GM12874 (cell line): ENCODE results near the gene CYB5A.

Source experiments
- TF ChIP-seq, protein P1 (sequence below): IDR thresholded peaks from 2 replicates; pipeline ENCODE4 v1.5.1; 2011; ENCODE audit warnings: low read depth, mild to moderate bottlenecking, control low read depth, low read length, moderate library complexity; ENCODE audit not compliant: insufficient read depth

CYB5A gene

DNA sequence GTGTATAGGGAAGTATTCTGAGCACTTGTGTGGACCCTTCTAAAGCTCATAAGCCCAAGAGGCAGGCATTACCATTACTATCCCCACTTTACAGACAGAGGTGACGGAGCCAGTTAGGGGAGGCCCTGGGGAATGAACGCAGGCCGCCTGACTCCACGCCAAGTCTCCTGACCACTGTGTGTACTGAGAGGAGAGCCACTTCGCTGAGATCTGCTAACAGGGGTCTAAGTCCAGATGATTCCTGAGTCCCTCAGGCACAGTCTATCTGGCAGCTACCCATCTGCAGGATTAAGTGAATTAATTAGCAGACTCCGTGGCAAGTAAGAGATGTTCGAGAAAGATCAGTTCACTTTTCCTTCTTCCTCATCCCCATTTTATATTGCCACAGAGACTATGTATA lies 13.7 kb downstream of the CYB5A start:
- TF ChIP-seq, protein P1, sequence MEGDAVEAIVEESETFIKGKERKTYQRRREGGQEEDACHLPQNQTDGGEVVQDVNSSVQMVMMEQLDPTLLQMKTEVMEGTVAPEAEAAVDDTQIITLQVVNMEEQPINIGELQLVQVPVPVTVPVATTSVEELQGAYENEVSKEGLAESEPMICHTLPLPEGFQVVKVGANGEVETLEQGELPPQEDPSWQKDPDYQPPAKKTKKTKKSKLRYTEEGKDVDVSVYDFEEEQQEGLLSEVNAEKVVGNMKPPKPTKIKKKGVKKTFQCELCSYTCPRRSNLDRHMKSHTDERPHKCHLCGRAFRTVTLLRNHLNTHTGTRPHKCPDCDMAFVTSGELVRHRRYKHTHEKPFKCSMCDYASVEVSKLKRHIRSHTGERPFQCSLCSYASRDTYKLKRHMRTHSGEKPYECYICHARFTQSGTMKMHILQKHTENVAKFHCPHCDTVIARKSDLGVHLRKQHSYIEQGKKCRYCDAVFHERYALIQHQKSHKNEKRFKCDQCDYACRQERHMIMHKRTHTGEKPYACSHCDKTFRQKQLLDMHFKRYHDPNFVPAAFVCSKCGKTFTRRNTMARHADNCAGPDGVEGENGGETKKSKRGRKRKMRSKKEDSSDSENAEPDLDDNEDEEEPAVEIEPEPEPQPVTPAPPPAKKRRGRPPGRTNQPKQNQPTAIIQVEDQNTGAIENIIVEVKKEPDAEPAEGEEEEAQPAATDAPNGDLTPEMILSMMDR: no peak

DNA sequence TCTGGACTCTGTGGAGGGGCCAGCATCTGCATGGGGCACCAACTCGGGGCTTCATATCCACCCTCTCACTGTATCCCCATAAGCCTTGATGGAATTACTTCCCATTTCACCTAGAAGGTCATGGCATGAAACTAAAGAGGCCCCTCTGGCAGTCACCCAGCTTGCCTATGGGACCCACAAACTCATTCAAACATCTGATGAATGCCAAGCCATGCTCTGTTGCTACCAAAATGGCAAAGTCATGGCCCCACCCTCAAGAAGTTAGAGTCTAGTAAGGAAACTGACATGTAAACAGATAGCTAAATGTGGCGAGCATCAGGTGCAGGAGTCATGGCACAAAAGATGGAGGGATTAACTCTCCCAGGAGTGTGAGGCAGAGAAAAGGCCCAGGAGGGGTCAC lies 14.5 kb downstream of the CYB5A start:
- TF ChIP-seq, protein P1: no peak

DNA sequence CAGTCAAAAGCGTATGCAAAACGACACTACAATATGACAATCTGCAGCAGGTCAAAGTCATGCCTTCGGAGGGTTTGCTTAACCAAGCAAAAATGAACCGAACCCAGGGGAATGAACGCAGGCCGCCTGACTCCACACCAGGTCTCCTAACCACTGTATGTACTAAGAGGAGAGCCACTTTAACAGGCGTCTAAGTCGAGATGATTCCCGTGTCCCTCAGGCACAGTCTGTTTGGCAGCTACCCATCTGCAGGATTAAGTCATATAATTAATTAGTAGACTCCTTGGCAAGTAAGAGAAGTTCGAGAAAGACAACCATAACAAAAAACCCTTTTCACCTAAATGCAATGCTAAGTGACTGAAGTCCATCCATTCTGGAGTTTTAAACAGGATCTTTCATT lies 15.2 kb downstream of the CYB5A start:
- TF ChIP-seq, protein P1: no peak

DNA sequence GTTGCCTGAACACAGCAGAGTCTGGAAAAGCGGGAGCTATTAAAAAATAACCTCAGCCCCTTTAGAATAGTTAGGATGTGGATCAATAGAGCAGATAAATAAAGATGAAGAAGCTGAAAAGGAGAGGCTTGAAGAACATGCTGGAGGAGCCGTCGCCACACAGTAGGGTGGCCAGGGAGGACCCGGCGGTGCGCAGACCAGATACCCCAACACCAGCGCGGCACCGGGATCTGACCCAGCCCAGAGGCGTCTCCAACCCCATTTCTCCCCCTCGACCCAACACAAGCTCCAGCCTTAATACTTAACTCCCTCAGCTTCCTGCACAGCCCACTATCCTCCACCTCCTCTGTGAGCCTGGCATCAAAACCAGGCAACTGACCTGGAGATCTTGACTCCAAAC lies 16.0 kb downstream of the CYB5A start:
- TF ChIP-seq, protein P1: no peak

DNA sequence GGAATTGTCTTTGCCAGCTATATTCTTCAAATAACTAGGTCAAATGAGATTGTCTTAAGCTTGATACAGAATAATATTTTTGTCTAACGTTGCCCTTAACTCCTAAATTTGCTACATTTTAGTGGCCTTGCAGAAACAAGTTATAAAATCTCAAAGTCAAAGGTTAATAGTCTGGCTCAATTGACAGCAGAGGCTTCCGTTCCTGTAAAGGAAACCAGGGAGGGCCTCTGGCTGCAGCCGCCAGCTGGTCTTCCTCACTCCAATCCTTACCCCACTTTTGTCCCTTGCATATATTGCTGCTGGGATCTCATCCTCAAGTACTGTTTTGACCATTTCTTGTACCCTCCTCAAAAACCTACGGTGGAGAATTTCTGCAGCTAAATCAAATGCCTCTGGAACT lies 17.1 kb downstream of the CYB5A start:
- TF ChIP-seq, protein P1: no peak

DNA sequence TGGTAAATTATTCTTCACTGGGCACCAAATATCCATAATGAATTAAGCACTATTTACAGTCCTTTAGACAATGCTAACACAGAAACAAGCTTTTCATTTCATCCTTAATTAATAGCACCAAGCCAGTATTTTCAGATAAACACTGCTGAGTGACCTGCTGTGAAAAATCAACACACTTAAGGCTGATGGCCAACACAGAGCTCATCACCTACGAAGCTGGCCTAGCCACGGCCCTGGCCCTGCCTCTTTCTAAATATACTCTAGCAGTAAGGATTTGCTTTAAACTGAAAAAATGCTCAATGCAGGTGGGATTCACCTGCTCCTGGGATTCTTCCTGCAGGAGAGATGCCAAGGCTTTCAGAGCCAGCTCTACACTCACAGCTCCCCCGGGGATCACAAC lies 18.4 kb downstream of the CYB5A start:
- TF ChIP-seq, protein P1: no peak

DNA sequence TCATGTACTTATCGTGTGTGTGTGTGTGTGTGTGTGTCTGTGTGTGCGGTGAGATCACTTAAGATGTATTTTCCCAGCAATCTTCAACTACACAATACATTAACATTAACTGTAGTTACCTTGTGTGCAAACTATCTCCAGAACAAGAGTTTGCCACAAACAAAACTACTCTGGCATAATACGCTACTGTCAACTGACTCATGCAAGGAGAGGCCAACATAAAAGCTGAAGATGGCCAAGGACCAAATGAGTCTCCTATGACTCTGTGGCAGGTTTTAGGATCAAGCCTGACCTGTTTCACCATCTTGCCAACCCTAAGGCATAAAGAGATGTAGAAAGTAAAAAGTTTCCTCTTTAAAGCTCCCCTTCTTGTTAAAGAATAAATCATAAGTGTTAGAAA lies 20.1 kb downstream of the CYB5A start:
- TF ChIP-seq, protein P1: no peak
